Prostate gland (tissue), 2 donors: ENCODE data around the gene CLEC3B.

Experiments
- POLR2A ChIP-seq: fragments of 450-650 bp; IDR thresholded peaks from one replicate; pipeline ENCODE4 v1.6.1; 2016; ENCODE audit warnings: antibody characterized with exemption, mild to moderate bottlenecking
- POLR2AphosphoS5 ChIP-seq: sonication (generic); formaldehyde crosslinking; IDR thresholded peaks from one replicate; pipeline ENCODE4 v1.6.1; 2017; ENCODE audit warnings: antibody characterized with exemption
- TF ChIP-seq, protein P1 (sequence below), 4 experiments: fragments of 200-600 bp in 2 of 4; fragments of 450-650 bp in 2 of 4; sonication (generic) in 2 of 4; IDR thresholded peaks; 1 replicate in 3 of 4; 2 replicates in 1 of 4; pipeline ENCODE4 v1.5.1; 2016 to 2019; ENCODE audit warnings: antibody characterized with exemption in 4 of 4, mild to moderate bottlenecking in 2 of 4, moderate library complexity in 2 of 4

GRCh38 chr3:45001738-45002137 is 24.4 kb upstream of the CLEC3B start:
- TF ChIP-seq POLR2AphosphoS5 (no peak), POLR2A (no peak)
- TF ChIP-seq, protein P1, sequence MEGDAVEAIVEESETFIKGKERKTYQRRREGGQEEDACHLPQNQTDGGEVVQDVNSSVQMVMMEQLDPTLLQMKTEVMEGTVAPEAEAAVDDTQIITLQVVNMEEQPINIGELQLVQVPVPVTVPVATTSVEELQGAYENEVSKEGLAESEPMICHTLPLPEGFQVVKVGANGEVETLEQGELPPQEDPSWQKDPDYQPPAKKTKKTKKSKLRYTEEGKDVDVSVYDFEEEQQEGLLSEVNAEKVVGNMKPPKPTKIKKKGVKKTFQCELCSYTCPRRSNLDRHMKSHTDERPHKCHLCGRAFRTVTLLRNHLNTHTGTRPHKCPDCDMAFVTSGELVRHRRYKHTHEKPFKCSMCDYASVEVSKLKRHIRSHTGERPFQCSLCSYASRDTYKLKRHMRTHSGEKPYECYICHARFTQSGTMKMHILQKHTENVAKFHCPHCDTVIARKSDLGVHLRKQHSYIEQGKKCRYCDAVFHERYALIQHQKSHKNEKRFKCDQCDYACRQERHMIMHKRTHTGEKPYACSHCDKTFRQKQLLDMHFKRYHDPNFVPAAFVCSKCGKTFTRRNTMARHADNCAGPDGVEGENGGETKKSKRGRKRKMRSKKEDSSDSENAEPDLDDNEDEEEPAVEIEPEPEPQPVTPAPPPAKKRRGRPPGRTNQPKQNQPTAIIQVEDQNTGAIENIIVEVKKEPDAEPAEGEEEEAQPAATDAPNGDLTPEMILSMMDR (IDR thresholded peaks at IDR 0.05): no peak
